Gastrocnemius medialis (tissue), 4 donors: ENCODE data around the gene DUSP18.

Source experiments
- POLR2A ChIP-seq, 2 donors: fragments of 450-650 bp; IDR thresholded peaks; one replicate each; pipeline ENCODE4 v1.6.1; 2017; ENCODE audit warnings: antibody characterized with exemption in 2 of 2, mild to moderate bottlenecking in 2 of 2, moderate library complexity in 2 of 2
- TF ChIP-seq, protein P1 (sequence below), 5 experiments: fragments of 450-650 bp in 3 of 5; fragments of 200-600 bp in 2 of 5; sonication (generic) in 2 of 5; IDR thresholded peaks in 4 of 5; conservative IDR thresholded peaks in 1 of 5; 1 replicate in 4 of 5; 2 replicates in 1 of 5; pipeline ENCODE4 v1.5.1; 2016 to 2019; ENCODE audit warnings: antibody characterized with exemption in 5 of 5, mild to moderate bottlenecking in 3 of 5, moderate library complexity in 3 of 5

DNA sequence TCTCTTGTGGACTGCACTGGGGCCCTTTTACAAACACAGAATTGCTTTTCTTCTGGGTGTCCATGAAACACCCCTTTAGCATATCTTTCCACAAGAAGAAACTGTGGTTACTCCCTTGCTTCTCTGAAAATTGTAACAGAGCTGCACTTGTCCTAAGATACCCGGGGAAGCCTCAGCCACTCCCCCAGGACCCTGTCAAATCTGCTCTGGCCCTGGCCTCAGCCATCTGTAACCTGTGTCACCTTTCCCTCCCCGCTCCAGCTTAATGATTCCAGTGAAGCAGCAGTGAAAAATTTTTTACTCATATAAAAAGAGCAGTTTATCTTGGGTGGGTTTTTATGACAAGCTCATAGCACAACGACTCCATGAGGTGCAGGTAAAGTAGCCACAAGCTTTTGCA lies 3.4 kb upstream of the DUSP18 start:
- TF ChIP-seq, protein P1, sequence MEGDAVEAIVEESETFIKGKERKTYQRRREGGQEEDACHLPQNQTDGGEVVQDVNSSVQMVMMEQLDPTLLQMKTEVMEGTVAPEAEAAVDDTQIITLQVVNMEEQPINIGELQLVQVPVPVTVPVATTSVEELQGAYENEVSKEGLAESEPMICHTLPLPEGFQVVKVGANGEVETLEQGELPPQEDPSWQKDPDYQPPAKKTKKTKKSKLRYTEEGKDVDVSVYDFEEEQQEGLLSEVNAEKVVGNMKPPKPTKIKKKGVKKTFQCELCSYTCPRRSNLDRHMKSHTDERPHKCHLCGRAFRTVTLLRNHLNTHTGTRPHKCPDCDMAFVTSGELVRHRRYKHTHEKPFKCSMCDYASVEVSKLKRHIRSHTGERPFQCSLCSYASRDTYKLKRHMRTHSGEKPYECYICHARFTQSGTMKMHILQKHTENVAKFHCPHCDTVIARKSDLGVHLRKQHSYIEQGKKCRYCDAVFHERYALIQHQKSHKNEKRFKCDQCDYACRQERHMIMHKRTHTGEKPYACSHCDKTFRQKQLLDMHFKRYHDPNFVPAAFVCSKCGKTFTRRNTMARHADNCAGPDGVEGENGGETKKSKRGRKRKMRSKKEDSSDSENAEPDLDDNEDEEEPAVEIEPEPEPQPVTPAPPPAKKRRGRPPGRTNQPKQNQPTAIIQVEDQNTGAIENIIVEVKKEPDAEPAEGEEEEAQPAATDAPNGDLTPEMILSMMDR (IDR thresholded peaks at IDR 0.05 in 4 of 5, conservative IDR thresholded peaks at IDR 0.05 in 1 of 5), result no peak
- TF ChIP-seq POLR2A (IDR thresholded peaks at IDR 0.05), result no peak
